Fibroblast of gingiva (primary cell): ENCODE results near the gene DACT1.

ENCODE experiments used
- DNase-seq: peaks from one replicate; pipeline ENCODE4 v3.0.0-alpha.2; 2011; ENCODE audit warnings: low read depth

The DACT1 gene

DNA sequence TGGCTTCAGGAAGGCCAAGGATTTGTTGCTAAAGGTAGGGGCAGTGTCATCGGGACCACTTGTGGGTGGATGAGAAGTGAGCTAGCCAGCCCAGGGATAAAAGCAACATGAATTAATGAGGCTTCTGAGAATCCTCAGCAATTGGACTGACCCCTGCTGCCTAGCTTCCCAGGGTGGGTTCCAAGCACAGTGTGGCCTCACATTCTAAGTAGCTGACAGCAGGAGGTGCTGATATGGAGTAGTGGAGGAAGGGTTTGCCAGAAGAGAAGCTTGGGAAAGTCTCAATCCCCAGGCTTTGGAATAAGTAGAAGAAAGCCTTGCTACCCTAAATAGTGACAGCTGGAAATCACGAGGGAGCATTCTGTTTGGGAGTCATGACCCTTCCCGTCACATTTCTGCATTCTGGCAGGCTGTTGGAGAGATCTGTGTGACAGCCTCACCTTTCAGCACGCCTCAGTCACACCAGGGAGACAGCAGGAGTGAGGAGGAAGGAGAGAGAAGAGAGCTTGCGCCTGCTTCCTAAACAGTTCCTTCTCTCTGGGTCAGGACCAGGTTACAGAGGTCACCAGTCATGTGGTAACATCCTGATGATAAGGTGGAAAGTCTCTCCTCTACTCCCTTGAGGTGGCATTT is 31.2 kb downstream of the DACT1 start:
- no peak for DNase-seq

DNA sequence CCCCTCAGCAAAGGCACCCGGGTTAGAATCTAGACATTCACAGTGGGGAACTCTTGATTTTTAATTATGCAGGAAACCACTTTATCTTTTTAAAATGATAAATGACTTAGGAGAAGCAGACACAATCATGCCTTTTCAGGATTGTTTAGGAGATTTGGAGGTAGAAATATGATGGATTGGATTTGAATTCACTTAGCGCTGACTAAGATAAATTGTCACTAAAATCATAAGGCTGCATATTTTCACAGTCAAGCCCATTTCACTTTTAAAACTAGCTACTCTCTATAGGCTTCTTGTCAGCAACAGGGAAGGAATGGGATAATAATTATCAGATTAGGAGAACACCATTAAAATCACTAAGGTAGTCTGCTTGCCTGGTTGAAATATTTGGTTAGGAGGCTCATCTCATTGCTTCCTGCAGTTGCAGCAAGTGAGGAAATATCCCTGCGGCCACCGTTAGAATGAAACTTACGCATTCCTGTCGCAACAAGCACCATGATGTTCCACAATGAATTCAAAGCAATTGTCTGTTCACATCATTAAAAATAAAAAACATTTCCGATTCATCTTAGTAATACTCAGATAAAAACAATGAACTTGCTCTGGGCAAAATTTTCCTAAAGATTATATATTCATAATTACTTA is 31.9 kb downstream of the DACT1 start:
- DNase-seq, result no peak

DNA sequence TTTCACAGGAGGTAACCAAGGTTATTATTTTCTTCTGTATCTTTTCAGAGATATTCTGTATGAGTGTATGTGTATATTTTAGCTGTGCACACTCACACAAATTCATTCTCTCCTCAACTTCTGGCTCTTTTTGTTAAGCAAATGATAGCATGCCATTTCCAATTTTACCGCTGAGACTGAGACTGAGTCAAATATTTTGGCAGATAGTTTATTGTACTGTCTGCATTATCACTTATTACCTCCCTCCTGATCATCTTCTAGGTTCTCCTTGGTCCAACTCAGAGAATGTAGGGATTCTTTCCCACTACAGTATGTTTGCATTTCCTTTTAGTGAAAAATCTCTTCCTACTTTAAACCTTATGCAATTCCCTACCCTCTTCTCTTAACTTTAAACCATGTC is 33.3 kb downstream of the DACT1 start:
- no peak for DNase-seq

DNA sequence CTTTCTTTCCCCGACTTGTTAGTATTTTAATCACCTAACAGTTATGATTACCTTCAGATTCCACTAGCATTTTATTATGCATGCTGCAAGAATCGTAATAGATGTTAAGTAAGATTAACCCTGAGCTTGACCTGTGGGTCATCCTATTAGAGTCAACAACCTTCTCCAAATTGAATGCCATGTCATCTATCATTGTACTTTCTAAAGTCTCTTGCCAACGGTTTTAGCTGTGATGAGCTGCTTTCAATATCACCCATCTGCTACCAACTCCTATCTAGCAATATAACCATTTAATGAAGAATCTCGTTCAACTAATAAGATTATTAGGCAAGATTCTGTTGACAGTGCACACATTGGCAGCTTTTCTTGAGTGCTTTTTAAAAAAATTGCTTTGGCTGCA is 33.7 kb downstream of the DACT1 start:
- no peak for DNase-seq

DNA sequence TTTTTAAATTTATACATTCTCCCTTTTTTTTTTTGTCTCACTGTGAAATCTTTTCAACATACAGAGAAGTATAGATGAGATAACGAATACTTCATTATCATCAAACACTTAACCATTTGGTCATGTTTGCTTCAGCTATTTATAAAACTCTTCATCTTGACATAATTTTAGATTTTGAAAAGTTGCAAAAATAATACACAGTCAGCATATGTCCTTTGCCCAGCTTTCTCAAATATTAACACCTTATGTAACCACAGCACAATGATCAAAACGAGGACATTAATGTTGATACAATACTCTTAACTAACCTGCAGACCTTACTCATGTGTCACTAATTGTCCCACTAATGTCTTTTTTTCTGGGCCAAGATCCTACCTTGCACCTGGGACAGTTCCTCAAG is 36.0 kb downstream of the DACT1 start:
- DNase-seq, result no peak

DNA sequence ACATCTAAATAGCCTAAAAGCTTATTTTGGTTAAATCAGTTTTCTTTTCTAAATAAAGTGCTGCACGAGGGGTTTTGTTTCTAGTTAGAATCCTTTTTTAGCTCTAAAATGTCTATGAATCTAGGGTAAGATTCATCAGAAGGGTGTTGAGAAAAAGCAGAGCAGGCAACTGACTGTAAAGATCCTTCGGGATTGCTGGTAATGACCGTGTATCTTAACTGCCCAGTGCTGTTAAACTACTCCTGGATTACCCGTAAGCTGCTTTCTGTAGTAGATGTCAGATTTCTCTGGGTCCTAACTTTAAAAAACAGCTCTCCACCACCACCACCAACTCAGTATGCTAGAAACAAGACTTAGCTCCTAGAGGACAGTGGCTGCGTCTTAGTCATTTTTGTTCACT is 39.2 kb downstream of the DACT1 start:
- no peak for DNase-seq

DNA sequence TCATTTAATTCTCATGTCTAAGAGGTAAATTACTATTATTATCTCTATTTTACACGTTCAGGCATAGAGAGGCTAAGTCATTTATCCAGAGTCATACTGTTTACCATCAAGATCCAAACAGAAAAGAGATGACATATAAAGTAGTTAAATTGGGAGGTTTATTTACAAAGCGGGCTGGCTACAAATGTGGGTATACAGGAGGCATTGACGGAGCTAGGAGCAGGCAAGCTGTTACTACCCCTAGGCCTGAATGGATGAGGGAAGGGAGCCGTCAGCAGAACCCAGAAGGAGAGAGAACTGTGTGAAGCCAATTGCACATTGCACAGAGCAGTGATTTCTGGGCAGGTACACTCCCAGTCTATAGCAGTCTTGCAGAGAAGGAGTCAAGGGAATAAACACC is 39.8 kb downstream of the DACT1 start:
- DNase-seq, result no peak

DNA sequence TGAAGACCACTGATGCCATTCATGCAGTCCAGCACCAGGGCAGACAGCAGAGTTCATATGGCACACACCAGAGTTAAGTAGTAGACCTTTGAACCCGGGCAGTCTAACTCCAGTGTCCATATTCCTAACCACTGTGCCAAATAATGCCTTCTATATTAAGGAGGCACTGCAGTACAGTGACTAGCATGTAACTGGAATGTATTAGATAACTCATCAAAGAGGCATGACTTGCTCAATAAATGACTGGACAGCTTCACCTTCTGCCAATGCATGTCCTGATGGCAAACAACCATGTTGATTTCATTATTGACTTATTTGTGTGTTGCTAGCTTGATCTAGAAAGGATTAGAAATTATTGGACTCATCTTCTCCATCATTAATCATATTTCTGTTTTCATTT is 40.2 kb downstream of the DACT1 start:
- DNase-seq, result no peak

DNA sequence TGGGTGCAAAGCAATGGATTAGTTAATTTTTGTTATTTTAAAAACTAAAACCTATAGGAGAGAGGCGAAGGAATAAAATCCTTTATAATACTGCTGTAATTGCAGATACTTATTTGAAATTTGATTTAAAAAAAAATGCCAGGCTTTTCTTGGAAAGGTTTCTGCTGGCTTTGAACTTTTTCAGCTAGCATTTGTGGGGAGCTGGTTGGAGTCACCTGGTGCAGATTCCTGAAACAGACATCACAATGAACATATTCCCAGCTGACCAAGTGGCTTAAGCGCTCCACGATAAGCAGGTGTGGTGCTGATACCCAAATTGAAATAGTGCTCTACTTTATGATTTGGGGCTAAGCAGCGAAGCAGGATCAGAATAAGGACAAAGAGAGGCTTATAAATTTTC is 42.9 kb downstream of the DACT1 start:
- DNase-seq, result no peak

DNA sequence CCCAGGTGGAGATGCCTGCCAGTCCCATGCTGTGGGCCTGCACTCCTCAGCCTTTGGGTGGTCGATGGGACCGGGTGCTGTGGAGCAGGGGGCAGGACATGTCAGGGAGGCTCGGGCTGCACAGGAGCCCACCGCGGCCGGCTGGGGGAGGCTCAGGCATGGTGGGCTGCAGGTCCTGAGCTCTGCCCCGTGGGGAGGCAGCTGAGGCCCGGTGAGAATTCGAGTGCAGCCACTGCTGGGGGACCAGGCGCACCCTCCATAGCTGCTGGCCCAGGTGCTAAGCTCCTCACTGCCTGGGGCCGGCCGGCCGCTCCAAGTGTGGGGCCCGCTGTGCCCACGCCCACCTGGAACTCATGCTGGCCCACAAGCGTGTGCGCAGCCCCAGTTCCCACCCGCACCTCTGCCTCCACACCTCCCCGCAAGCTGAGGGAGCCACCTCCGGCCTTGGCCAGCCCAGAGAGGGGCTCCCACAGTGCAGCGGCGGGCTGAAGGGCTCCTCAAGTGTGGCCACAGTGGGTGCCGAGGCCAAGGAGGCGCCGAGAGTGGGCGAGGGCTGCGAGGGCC is 49.6 kb downstream of the DACT1 start:
- DNase-seq, result no peak

DNA sequence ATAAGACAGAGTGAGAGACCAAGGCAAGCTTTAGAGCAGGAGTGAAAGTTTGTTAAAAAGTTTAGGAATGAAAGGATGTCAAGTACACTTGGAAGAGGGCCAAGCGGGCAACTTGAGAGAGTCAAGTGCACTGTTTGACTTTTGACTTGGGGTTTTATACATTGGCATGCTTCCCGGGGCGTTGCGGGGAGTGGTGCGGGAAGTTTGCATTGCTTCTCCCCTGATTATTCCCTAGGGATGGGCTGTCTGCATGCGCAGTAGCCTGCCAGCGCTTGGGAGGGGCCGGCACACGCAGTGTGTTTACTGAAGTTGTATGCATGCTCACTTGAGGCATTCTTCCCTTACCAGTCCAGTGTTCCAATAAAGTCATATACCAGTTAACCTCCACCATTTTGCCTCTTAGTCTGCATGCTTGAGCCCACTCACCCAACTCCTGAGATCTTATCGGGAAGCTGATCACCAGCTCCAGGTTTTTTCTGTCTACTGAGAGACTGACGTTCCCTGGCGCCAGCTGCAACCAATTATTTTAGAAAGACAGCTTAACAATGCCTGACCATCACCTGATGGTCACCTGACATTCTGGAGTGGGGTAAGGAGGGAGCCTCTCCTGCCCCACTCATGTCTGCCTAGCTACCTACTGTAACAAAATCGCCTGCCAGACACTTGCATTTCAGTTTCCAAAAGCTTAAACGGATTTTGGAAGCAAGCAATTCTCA is 53.2 kb downstream of the DACT1 start:
- DNase-seq, result no peak

DNA sequence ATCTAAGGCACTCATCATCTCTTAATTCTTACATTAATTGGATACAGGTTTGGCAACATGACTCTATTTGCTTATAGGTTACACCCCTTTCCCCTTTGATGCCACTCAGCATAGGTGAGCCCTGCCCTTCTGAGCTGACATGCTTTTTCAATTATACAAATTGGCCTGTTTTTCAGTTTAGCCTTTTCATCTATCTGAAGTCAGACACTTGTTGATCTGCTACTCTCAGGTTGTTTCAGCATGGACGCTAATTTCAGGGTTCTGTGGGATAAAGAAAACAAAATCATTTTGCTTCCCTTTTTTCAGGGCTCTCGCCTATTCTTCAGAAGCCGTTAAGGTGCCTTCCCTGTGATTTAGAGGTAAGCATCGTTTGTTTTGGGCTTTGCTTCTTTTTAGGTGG is 55.3 kb downstream of the DACT1 start:
- DNase-seq, result no peak

DNA sequence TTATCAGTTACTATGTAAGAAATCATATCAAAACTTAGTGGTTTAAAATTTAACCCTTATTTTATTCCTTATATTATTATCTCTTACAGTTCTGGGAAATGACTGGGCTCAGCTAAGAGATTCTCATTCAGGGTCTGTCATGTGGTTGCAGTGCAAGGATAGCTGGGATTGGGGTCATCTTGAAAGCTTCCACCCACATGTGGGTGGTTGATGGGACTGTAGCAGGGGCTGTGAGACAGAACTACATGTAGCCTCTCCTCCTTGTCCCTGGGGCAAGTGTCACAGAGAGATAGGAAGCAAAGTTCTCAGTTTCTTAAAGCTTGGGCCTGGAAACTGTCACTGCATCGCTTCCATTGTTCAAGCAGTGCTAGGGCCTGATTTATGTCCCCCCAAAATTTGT is 57.8 kb downstream of the DACT1 start:
- no peak for DNase-seq

DNA sequence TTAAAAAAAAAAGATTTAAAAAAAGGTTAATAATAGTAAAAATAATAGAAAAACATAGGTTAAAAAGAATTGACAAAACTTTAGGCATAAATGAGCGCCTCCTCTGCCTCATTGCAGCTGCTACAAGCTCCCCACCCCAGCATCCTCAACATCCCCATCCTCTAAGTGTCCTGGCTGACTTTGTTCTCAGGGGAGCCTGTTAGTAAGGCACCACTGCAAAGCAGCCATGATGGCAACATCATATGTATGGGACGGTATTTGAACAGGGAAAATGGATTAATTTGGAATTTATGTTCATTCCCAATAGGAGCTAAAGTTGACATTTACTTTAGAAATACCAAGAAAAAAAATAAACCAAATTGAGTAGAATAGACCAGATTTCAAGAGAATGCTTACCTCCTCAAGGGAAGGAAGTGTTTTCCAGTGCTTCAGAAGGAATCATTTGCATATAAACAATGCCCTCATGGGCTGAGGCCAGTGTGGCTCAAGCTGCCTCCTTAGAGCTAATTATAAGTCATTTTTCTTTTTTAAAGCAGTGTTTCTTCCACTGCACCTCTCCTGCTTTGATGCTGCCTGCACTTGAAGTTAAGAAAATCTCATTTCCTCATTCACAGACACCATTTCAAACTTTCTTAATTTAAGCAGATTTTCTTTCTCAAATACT is 59.6 kb downstream of the DACT1 start:
- DNase-seq, result no peak
